GM21723 (cell line): ENCODE results near the gene CYB5RL.
"Not testable (repeated sequence)": the region's sequence is repeated elsewhere in the genome, so short reads cannot be mapped to it uniquely, and the experiment has no call there.

Experiments
- ATAC-seq: cut with Tn5 transposase; IDR thresholded peaks from one replicate; pipeline ENCODE4 v1.9.1; 2021; ENCODE audit warnings: mild to moderate bottlenecking, moderate library complexity; ENCODE audit not compliant: unreplicated experiment

Gene CYB5RL

DNA sequence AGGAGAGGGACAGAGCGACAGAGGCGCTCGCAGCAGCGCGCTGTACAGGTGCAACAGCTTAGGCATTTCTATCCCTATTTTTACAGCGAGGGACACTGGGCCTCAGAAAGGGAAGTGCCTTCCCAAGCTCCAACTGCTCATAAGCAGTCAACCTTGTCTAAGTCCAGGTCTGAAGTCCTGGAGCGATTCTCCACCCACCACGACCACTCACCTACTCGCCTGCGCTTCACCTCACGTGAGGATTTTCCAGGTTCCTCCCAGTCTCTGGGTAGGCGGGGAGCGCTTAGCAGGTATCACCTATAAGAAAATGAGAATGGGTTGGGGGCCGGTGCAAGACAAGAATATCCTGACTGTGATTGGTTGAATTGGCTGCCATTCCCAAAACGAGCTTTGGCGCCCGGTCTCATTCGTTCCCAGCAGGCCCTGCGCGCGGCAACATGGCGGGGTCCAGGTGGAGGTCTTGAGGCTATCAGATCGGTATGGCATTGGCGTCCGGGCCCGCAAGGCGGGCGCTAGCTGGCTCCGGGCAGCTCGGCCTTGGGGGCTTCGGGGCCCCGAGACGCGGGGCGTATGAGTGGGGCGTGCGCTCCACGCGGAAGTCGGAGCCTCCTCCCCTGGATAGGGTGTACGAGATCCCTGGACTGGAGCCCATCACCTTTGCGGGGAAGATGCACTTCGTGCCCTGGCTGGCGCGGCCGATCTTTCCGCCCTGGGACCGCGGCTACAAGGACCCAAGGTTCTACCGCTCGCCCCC, at the start of gene CYB5RL, which contains the start of gene MRPL37:
CYB5RL (minus strand) TSS at position 266 of the 754 bp plus-strand sequence. CDS start 4,414 bp downstream, outside the sequence.
MRPL37 (plus strand) TSS at position 403 of the 754 bp plus-strand sequence; CDS start at position 480, 77 bp downstream.
- peak; percentile 94 for ATAC-seq

DNA sequence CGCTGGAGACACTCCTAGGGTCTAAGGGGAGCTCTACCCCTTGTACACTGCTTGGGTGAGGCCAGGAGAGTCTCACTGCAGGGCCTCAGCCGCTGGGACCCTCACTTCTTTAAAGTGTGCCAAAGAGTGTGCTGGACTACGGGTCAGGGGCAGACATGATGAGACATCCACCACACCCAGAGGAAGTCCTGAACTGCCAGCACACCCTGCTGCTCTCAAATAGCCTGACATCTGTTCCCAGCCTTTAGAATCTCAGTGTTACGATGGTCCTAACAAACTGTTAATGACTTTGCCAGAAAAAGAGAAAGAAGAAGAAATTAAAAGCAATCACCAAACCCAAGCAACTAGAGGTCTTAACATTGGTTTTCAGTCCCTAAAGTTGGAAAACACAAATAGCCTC, 49.1 kb upstream of the CYB5RL start:
- ATAC-seq = no peak

DNA sequence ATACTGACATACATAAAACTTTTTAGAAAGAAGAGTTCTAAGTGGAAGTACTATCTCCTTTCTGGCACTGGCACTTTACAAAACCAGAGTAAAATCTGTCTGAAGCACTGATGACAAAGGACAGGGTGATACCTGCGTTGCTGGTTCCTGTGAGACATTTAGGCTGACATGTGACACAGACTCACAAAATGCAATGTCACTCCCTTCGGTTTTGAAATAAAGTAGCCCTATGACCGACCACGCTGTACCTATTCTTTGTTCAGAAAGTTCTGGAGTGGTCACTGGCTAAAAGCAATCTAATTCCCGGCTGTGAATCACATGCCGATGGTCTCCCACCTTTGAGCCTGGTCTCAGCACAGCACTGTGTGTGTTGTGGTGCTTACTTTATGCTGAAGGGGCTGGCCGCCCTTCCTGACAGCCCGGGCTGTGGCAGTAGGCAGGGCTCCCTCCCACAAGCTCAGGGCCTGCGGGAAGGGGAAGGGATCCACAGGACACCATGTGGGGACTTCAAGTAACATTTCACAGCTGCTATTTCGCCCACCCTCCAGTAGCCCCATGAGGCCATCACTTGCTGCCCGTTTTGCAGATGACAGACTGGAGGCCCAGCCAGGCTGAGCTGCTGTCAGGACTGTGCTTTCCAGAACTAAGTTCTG, 48.2 kb upstream of the CYB5RL start:
- ATAC-seq = no peak

- ATAC-seq = no peak
Measured at GRCh38 chr1:54246116-54246721, 46.4 kb upstream of the CYB5RL start.

- no peak for ATAC-seq
Measured at GRCh38 chr1:54245501-54245900, 45.7 kb upstream of the CYB5RL start.

DNA sequence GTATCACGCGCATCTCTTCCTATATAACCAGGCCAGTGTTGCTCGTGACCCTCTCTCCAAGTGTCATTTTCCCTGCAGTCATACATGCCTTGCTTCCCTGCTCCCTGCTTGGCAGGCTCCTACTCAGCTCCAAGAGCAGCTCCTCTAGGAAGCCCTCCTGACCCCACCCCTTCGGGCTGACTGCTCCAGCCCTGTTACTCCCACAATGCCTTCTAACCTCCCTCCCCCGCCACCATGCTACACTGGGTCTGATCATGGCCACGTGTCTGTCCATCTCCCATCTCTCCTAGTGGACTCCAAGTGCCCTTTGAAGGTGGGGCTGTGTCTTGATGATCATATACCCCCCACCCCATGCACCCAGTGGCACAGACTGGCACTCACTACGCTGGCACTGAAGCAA, 44.8 kb upstream of the CYB5RL start:
- ATAC-seq = no peak

DNA sequence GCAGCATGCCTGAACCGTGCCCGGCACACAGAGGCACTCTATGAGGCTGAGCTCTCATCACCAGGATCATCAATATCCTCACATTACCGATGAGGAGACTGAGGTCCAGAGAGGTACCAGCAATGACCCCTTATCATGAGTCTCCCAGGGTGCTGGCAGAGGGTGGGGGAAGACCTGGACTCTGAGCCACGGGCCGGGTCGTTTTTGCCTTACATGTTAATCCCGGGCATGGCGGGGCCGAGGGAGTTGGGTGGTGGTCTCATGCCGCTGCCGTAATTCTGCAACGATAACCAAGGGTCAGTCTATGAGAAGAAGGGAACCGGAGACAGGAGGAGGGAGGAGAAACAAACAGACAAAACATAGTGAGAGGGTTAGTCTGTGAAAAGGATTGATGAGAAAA, 43.2 kb upstream of the CYB5RL start:
- no peak for ATAC-seq

- ATAC-seq = no peak
Measured at GRCh38 chr1:54241364-54241763, 41.5 kb upstream of the CYB5RL start.

- no peak for ATAC-seq
Measured at GRCh38 chr1:54240741-54241335, 41.0 kb upstream of the CYB5RL start.

GRCh38 chr1:54239631-54240031, 39.8 kb upstream of the CYB5RL start:
- no peak for ATAC-seq

- ATAC-seq = no peak
Measured at GRCh38 chr1:54239035-54239383, 39.2 kb upstream of the CYB5RL start.

GRCh38 chr1:54238353-54239034, 38.7 kb upstream of the CYB5RL start:
- no peak for ATAC-seq

GRCh38 chr1:54237586-54237985, 37.8 kb upstream of the CYB5RL start:
- no peak for ATAC-seq

GRCh38 chr1:54234284-54234683, 34.5 kb upstream of the CYB5RL start:
- ATAC-seq = no peak

- ATAC-seq = not testable (repeated sequence)
Measured at GRCh38 chr1:54233196-54233595, 33.4 kb upstream of the CYB5RL start.

GRCh38 chr1:54230507-54231339, 30.9 kb upstream of the CYB5RL start:
- no peak for ATAC-seq

- ATAC-seq = no peak
Measured at GRCh38 chr1:54229281-54229891, 29.6 kb upstream of the CYB5RL start.

- no peak for ATAC-seq
Measured at GRCh38 chr1:54228638-54229079, 28.8 kb upstream of the CYB5RL start.

- no peak for ATAC-seq
Measured at GRCh38 chr1:54227891-54228310, 28.1 kb upstream of the CYB5RL start.
